B cell (primary cell): ENCODE results near the gene MRTFA. TPM values are rescaled to one million over a fixed set of nuclear protein-coding genes. Genes with fewer than 3 reads are reported as not detected.

Experiments used
- ATAC-seq: fragments of 200-7000 bp; cut with Tn5 transposase; one replicate; pipeline ENCODE4 v1.10.0; 2021; ENCODE audit warnings: low read depth, mild to moderate bottlenecking, moderate number of reproducible peaks, moderate library complexity
- CTCF ChIA-PET: fragments of 350-600 bp; sonication (Branson Sonifier 250); formaldehyde crosslinking; loops from one replicate; lab custom pipeline; 2021; ENCODE audit warnings: antibody characterized with exemption, inconsistent platforms; lab: Charles Lee
- POLR2A ChIA-PET: fragments of 350-600 bp; sonication (Branson Sonifier 250); formaldehyde crosslinking; loops from one replicate; lab custom pipeline; 2021; ENCODE audit warnings: antibody characterized with exemption; lab: Charles Lee
- DNase-seq: peaks from one replicate; pipeline ENCODE4 v3.0.0; 2013
- H2AFZ ChIP-seq: 2 replicates; pipeline ENCODE4 v1.6.1; 2012; ENCODE audit warnings: mild to moderate bottlenecking, low read depth, low read length; ENCODE audit not compliant: insufficient read depth, poor library complexity, severe bottlenecking
- H3K27ac ChIP-seq, 2 donors: 1 replicate in 1 of 2; 2 replicates in 1 of 2; pipeline ENCODE4 v1.5.1; 2012 to 2013; ENCODE audit warnings: low read length in 2 of 2, mild to moderate bottlenecking in 2 of 2, moderate library complexity in 1 of 2
- H3K27me3 ChIP-seq, 4 experiments: fragments of 200-600 bp in 1 of 4; sonication (generic) in 1 of 4; replicated peaks in 1 of 4; 1 replicate in 2 of 4; 2 replicates in 2 of 4; pipeline versions ENCODE4 v1.6.1 to v1.7.0; 2013 to 2016; ENCODE audit warnings: low read length in 3 of 4, mild to moderate bottlenecking in 2 of 4, mixed read lengths in 1 of 4, moderate library complexity in 1 of 4; ENCODE audit not compliant: insufficient read depth in 4 of 4, control insufficient read depth in 3 of 4; ENCODE audit errors: control extremely low read depth in 1 of 4
- H3K36me3 ChIP-seq, 2 experiments: replicated peaks in 1 of 2; 1 replicate in 1 of 2; 2 replicates in 1 of 2; pipeline versions ENCODE4 v1.6.1 to v1.7.1; 2013; ENCODE audit warnings: low read length in 1 of 2; ENCODE audit not compliant: insufficient read depth in 2 of 2, control insufficient read depth in 1 of 2; ENCODE audit errors: control extremely low read depth in 1 of 2, extremely low read depth in 1 of 2
- H3K4me1 ChIP-seq, 2 donors: fragments of 200-600 bp in 1 of 2; sonication (generic) in 1 of 2; 1 replicate in 1 of 2; 2 replicates in 1 of 2; pipeline versions ENCODE4 v1.5.1 to v1.6.1; 2013 to 2017; ENCODE audit warnings: low read length in 2 of 2; ENCODE audit not compliant: control insufficient read depth in 2 of 2, insufficient read depth in 2 of 2
- H3K4me2 ChIP-seq: replicated peaks from 2 replicates; pipeline ENCODE3; 2012; ENCODE audit warnings: mild to moderate bottlenecking, low read depth, low read length; ENCODE audit not compliant: poor library complexity, severe bottlenecking
- H3K4me3 ChIP-seq, 5 experiments: fragments of 200-600 bp in 1 of 5; sonication (generic) in 1 of 5; 1 replicate in 3 of 5; 2 replicates in 2 of 5; pipeline versions ENCODE4 v1.5.1 to v1.7.0; 2011 to 2016; ENCODE audit warnings: low read length in 4 of 5, mild to moderate bottlenecking in 4 of 5, low read depth in 2 of 5, control low read depth in 1 of 5, moderate library complexity in 1 of 5; ENCODE audit not compliant: insufficient read depth in 1 of 5; ENCODE audit errors: control extremely low read depth in 1 of 5, extremely low read depth in 1 of 5
- H3K79me2 ChIP-seq: fragments of 200-600 bp; sonication (generic); one replicate; pipeline ENCODE4 v1.6.0; 2016; ENCODE audit warnings: low read length; ENCODE audit not compliant: control insufficient read depth, insufficient read depth
- H3K9ac ChIP-seq: fragments of 200-600 bp; sonication (generic); 2 replicates; pipeline ENCODE4 v1.6.1; 2017; ENCODE audit warnings: mild to moderate bottlenecking, low read length, moderate library complexity
- H3K9me3 ChIP-seq, 3 donors: one replicate each; pipeline versions ENCODE4 v1.6.1 to v1.7.1; 2013; ENCODE audit warnings: low read length in 2 of 3; ENCODE audit not compliant: control insufficient read depth in 2 of 3, insufficient read depth in 1 of 3; ENCODE audit errors: control extremely low read depth in 1 of 3
- H4K20me1 ChIP-seq: 2 replicates; pipeline ENCODE4 v1.6.0; 2012; ENCODE audit warnings: mild to moderate bottlenecking, low read length; ENCODE audit not compliant: insufficient read depth, control insufficient read depth, poor library complexity, severe bottlenecking
- H3K27ac Mint-ChIP-seq: one replicate; pipeline ENCODE4 v1.8.0; 2021; ENCODE audit warnings: mixed read lengths
- H3K27me3 Mint-ChIP-seq: one replicate; pipeline ENCODE4 v1.8.0; 2021; ENCODE audit warnings: mixed read lengths
- H3K4me1 Mint-ChIP-seq: one replicate; pipeline ENCODE4 v1.8.0; 2021; ENCODE audit warnings: mixed read lengths
- H3K4me3 Mint-ChIP-seq: one replicate; pipeline ENCODE4 v1.8.0; 2021; ENCODE audit warnings: mixed read lengths
- H3K9me3 Mint-ChIP-seq: one replicate; pipeline ENCODE4 v1.8.0; 2022; ENCODE audit warnings: mixed read lengths; ENCODE audit not compliant: insufficient read depth
- EZH2 ChIP-seq: IDR thresholded peaks from 2 replicates; pipeline ENCODE4 v1.6.1; 2012; ENCODE audit warnings: borderline replicate concordance, low read depth, mild to moderate bottlenecking, moderate library complexity, low read length; ENCODE audit not compliant: insufficient read depth, poor library complexity, severe bottlenecking
- WGBS: methylation state at CpG from one replicate; pipeline ENCODE4 v1.1.5; 2013; ENCODE audit warnings: missing lambda C conversion rate; ENCODE audit not compliant: insufficient coverage; 5-methylcytosine and 5-hydroxymethylcytosine counted together
- intact Hi-C: fragments of 100-400 bp; cut with micrococcal nuclease; formaldehyde crosslinking; loops from one replicate; pipeline ENCODE4 v1.10.0; 2022
- polyA plus RNA-seq: library from polyadenylated mRNA; depleted of rRNA; stranded (reverse); fragments of >200 nt; gene quantifications from 2 replicates; pipeline ENCODE4 v1.2.3, GENCODE V29; 2012
- total RNA-seq, 2 donors: library from RNA; stranded (reverse); fragments of 120-200 nt in 1 of 2; gene quantifications; 1 replicate in 1 of 2; 2 replicates in 1 of 2; pipeline versions ENCODE4 v1.2.3 to v1.2.4, GENCODE V29; 2013 to 2022
- TF ChIP-seq, protein P1 (sequence below): fragments of 200-600 bp; IDR thresholded peaks from one replicate; pipeline ENCODE4 v1.8.0; 2022; ENCODE audit warnings: antibody characterized with exemption, mild to moderate bottlenecking

Gene MRTFA
- total and polyA plus RNA-seq, 2 donors (not counting 1 experiment from before 2014, with no cell fraction given), result 28.9 to 82.6 TPM

DNA sequence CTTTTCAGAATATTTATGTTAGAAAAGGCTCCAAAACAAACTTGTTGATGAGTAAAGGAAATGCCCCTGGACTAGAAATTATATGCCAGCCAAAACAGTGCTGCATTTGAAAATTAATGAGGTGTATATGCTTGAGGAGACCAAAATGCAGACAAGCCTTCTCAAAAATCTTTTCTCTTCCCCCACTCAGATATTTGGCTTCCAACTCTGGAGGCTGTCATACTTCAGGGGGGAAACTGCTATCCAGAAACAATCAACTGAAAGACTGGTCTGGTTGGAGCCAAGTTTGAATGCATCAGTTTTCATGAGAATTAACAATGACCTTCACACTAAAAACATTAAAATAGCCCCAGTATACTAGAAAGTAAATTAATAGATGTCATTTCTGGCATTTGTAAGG is 167.9 kb downstream of the MRTFA start:
- Histone ChIP-seq H4K20me1 (no peaks in the 10 kb centered on the region), H3K9ac (no peak overlapping the region), H3K27me3 (no peaks in the 10 kb centered on the region), H3K4me3 (no peak overlapping the region), H3K4me1 (peaks cover 5 to 7% of the 10 kb centered on the region in 2 donors), H3K4me2 (no peak overlapping the region), H3K36me3 (peaks cover 0 to 2% of the 10 kb centered on the region in 2 experiments), H3K27ac (no peak overlapping the region), H2AFZ (no peak overlapping the region), H3K79me2 (peaks cover 58% of the 10 kb centered on the region), H3K9me3 (no peaks in the 10 kb centered on the region)
- ChIA-PET CTCF (interaction anchor here (2.2 to 3.5 kb wide), 2 partner anchors 19 to 32 kb away, joined by 12 to 15 read pairs; no protein-coding TSS in a partner anchor), POLR2A (no interaction called here)
- TF ChIP-seq, protein P1, sequence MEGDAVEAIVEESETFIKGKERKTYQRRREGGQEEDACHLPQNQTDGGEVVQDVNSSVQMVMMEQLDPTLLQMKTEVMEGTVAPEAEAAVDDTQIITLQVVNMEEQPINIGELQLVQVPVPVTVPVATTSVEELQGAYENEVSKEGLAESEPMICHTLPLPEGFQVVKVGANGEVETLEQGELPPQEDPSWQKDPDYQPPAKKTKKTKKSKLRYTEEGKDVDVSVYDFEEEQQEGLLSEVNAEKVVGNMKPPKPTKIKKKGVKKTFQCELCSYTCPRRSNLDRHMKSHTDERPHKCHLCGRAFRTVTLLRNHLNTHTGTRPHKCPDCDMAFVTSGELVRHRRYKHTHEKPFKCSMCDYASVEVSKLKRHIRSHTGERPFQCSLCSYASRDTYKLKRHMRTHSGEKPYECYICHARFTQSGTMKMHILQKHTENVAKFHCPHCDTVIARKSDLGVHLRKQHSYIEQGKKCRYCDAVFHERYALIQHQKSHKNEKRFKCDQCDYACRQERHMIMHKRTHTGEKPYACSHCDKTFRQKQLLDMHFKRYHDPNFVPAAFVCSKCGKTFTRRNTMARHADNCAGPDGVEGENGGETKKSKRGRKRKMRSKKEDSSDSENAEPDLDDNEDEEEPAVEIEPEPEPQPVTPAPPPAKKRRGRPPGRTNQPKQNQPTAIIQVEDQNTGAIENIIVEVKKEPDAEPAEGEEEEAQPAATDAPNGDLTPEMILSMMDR, result no peak
- TF ChIP-seq EZH2, result no peak
- Mint-ChIP-seq H3K4me1 (peaks cover 9% of the 10 kb centered on the region), H3K9me3 (no peaks in the 10 kb centered on the region), H3K27me3 (no peaks in the 10 kb centered on the region), H3K4me3 (no peak overlapping the region), H3K27ac (no peak overlapping the region)
- ATAC-seq (no peak), DNase-seq (no peak)
- intact Hi-C loops, result loop anchor here (10.0 kb wide), 1 partner anchor 54 kb away; no protein-coding TSS in a partner anchor

DNA sequence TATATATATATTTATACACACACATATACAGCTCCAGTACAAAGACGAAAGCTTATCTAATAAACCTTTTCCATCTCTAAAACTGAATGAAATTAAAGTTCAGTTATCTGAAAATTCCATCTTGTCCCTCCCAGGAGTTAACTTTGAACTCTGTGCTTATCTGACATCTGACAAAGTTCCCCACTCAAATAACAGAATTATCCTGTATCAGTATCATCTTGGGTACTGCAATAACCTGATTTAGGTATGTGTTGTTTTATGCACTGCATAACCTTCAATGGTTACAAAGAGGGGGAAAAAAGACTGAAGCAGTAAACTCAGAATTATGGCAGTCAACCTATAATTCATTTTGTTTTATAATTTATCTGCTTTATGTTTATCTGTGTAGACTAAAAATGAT is 169.5 kb downstream of the MRTFA start:
- peaks cover 21% of the 10 kb centered on the region for H3K4me1 Mint-ChIP-seq
- H3K9me3 ChIP-seq, result no peaks in the 10 kb centered on the region
- ATAC-seq (no peak), DNase-seq (no peak)
- H3K79me2 ChIP-seq, result peaks cover 73% of the 10 kb centered on the region
- ChIA-PET POLR2A (no interaction called here), CTCF (interaction anchor here (2.2 to 3.5 kb wide), 2 partner anchors 21 to 30 kb away, joined by 12 to 15 read pairs; no protein-coding TSS in a partner anchor)
- H2AFZ ChIP-seq, result no peak overlapping the region
- H3K4me2 ChIP-seq, result no peak overlapping the region
- TF ChIP-seq EZH2, result no peak
- TF ChIP-seq, protein P1, result no peak
- no peaks in the 10 kb centered on the region for H3K9me3 Mint-ChIP-seq
- no peak overlapping the region for H3K27ac Mint-ChIP-seq
- no peaks in the 10 kb centered on the region for H3K27me3 ChIP-seq
- H3K9ac ChIP-seq, result no peak overlapping the region
- peaks cover 9 to 11% of the 10 kb centered on the region in 2 donors for H3K4me1 ChIP-seq
- no peaks in the 10 kb centered on the region for H3K36me3 ChIP-seq
- no peak overlapping the region for H3K4me3 Mint-ChIP-seq
- no peaks in the 10 kb centered on the region for H3K27me3 Mint-ChIP-seq
- H3K4me3 ChIP-seq, result no peak overlapping the region
- no peak overlapping the region for H3K27ac ChIP-seq
- intact Hi-C loops, result loop anchor here (10.0 kb wide), 1 partner anchor 52 kb away; no protein-coding TSS in a partner anchor
- WGBS, result no CpG with 5 or more reads among the region's 1 CpG
- peaks cover 3% of the 10 kb centered on the region for H4K20me1 ChIP-seq
